ENCODE results near the gene CBX2.

The CBX2 gene

GRCh38 chr17:79796444-79796762 lies 18.5 kb downstream of the CBX2 start:
- peak overlapping the region; percentile 82 for H3K4me3 ChIP-seq (ENCODE audit: low read depth, low read length)
- TF ChIP-seq CTCF (IDR thresholded peaks at IDR 0.05; ENCODE audit: insufficient read depth, low read length, missing control alignments), result no peak
- no peak for DNase-seq (ENCODE audit: low read depth, low spot score)
- ChIA-PET CTCF (interaction anchor here (0.7 to 2.4 kb wide), 10 partner anchors 9 to 199 kb away, joined by 3 to 10 read pairs (median 4); no protein-coding TSS in a partner anchor), POLR2A (interaction anchor here (0.6 to 1.3 kb wide), 5 partner anchors 14 to 43 kb away, joined by 3 to 8 read pairs (median 4); partner anchors contain the start of gene CBX4)

GRCh38 chr17:79796763-79797491 lies 19.0 kb downstream of the CBX2 start, which contains the start of gene CBX8:
Gene CBX8 (minus strand): TSS chr17:79797077. CDS start chr17:79796998, 79 bp downstream.
- CTCF ChIA-PET, result interaction anchor here (0.7 to 2.4 kb wide), 10 partner anchors 10 to 199 kb away, joined by 3 to 10 read pairs (median 4); no protein-coding TSS in a partner anchor
- peak; percentile 25 for TF ChIP-seq CTCF (IDR thresholded peaks at IDR 0.05; ENCODE audit: insufficient read depth, low read length, missing control alignments)
- H3K4me3 ChIP-seq (ENCODE audit: low read depth, low read length), result peak within 1 kb of the TSS; percentile 82
- POLR2A ChIA-PET, result interaction anchor here (0.6 to 1.3 kb wide), 7 partner anchors 13 to 43 kb away, joined by 3 to 8 read pairs (median 4); partner anchors contain the start of gene CBX4
- peak; percentile 89 for DNase-seq (ENCODE audit: low read depth, low spot score)

GRCh38 chr17:79797492-79798298 lies 19.7 kb downstream of the CBX2 start:
- ChIA-PET POLR2A (interaction anchor here (0.7 to 1.3 kb wide), 4 partner anchors 15 to 42 kb away, joined by 4 to 8 read pairs (median 4); partner anchors contain the start of gene CBX4), CTCF (interaction anchor here (0.9 to 2.4 kb wide), 7 partner anchors 11 to 188 kb away, joined by 3 to 12 read pairs (median 8); no protein-coding TSS in a partner anchor)
- TF ChIP-seq CTCF (IDR thresholded peaks at IDR 0.05; ENCODE audit: insufficient read depth, low read length, missing control alignments), result no peak
- H3K4me3 ChIP-seq (ENCODE audit: low read depth, low read length), result peak overlapping the region; percentile 62
- DNase-seq (ENCODE audit: low read depth, low spot score), result no peak

- ChIA-PET POLR2A (no interaction called here), CTCF (interaction anchor here (1.0 to 2.4 kb wide), 5 partner anchors 9 to 46 kb away, joined by 3 to 12 read pairs (median 4); no protein-coding TSS in a partner anchor)
- no peak overlapping the region; the same call in 1 of the 2 replicates for H3K4me3 ChIP-seq (ENCODE audit: low read depth, low read length)
- no peak for TF ChIP-seq CTCF (IDR thresholded peaks at IDR 0.05; ENCODE audit: insufficient read depth, low read length, missing control alignments)
- DNase-seq (ENCODE audit: low read depth, low spot score), result no peak
Measured at GRCh38 chr17:79798299-79799173, 20.6 kb downstream of the CBX2 start.

GRCh38 chr17:79799174-79799537 lies 21.2 kb downstream of the CBX2 start:
- no peak overlapping the region for H3K4me3 ChIP-seq (ENCODE audit: low read depth, low read length)
- no peak for TF ChIP-seq CTCF (IDR thresholded peaks at IDR 0.05; ENCODE audit: insufficient read depth, low read length, missing control alignments)
- ChIA-PET POLR2A (no interaction called here), CTCF (interaction anchor here (1.0 to 2.4 kb wide), 5 partner anchors 9 to 45 kb away, joined by 3 to 12 read pairs (median 4); no protein-coding TSS in a partner anchor)
- DNase-seq (ENCODE audit: low read depth, low spot score), result no peak

All from AG04449 (cell line).